Hepatocyte (in vitro differentiated cells): ENCODE measurements around the gene BCL7C.

Experiments used
- EZH2 ChIP-seq: fragments of 200-600 bp; sonication (generic); IDR thresholded peaks from 2 replicates; pipeline ENCODE4 v1.6.1; 2016; ENCODE audit warnings: antibody characterized with exemption, mild to moderate bottlenecking, borderline replicate concordance
- TF ChIP-seq, protein P1 (sequence below): fragments of 200-600 bp; sonication (generic); IDR thresholded peaks from 2 replicates; pipeline ENCODE4 v1.5.1; 2016; ENCODE audit warnings: antibody characterized with exemption, mild to moderate bottlenecking; ENCODE audit not compliant: poor library complexity

DNA sequence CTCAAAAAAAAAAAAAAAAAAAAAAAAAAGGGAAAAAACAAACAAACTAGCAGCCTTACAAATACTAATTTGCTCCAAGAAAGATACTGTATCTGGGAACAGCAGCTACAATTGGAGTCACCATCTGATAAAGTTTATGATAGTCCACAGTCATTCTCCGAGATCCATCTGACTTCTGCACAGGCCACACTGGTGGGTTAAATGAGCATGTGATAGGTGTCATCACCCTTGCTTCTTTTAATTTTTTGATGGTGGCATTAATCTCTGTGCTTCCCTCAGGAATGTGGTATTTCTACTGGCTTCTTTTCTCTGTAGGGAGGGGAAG is 49.6 kb downstream of the BCL7C start:
- TF ChIP-seq, protein P1, sequence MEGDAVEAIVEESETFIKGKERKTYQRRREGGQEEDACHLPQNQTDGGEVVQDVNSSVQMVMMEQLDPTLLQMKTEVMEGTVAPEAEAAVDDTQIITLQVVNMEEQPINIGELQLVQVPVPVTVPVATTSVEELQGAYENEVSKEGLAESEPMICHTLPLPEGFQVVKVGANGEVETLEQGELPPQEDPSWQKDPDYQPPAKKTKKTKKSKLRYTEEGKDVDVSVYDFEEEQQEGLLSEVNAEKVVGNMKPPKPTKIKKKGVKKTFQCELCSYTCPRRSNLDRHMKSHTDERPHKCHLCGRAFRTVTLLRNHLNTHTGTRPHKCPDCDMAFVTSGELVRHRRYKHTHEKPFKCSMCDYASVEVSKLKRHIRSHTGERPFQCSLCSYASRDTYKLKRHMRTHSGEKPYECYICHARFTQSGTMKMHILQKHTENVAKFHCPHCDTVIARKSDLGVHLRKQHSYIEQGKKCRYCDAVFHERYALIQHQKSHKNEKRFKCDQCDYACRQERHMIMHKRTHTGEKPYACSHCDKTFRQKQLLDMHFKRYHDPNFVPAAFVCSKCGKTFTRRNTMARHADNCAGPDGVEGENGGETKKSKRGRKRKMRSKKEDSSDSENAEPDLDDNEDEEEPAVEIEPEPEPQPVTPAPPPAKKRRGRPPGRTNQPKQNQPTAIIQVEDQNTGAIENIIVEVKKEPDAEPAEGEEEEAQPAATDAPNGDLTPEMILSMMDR: no peak
- TF ChIP-seq EZH2: no peak
